Endometrial microvascular endothelial cells (primary cell): ENCODE measurements around the gene GLO1. TPM values are rescaled to one million over a fixed set of nuclear protein-coding genes. Genes with fewer than 3 reads are reported as not detected.
"Not testable (repeated sequence)": the region's sequence is repeated elsewhere in the genome, so short reads cannot be mapped to it uniquely, and the experiment has no call there.

Experiments
- in situ Hi-C: cut with HindIII; loops from 2 replicates; pipeline ENCODE4 v1.10.0; 2017; ENCODE audit warnings: low sequenced_read_pairs, low pct_unique_long_range_greater_than_20kb; ENCODE audit errors: inconsistent ontology term
- total RNA-seq: library from RNA; depleted of rRNA; stranded (reverse); fragments of >200 nt; gene quantifications from one replicate; pipeline ENCODE4 v1.2.3, GENCODE V29; 2015; ENCODE audit errors: inconsistent ontology term

Gene GLO1
- total RNA-seq, 1 donor from 2014 or later = 201 TPM

- in situ Hi-C loops = no loop called here
Observed at GRCh38 chr6:38714239-38715015, 11.5 kb upstream of the GLO1 start.

- in situ Hi-C loops = no loop called here
Observed at GRCh38 chr6:38713812-38714211, 10.9 kb upstream of the GLO1 start.

- in situ Hi-C loops = no loop called here
Observed at GRCh38 chr6:38708496-38708895, 5.6 kb upstream of the GLO1 start.

GRCh38 chr6:38705924-38706323 lies 3.0 kb upstream of the GLO1 start:
- in situ Hi-C loops = no loop called here

- in situ Hi-C loops = no loop called here
Observed at GRCh38 chr6:38703949-38704590, 1.1 kb upstream of the GLO1 start.

GRCh38 chr6:38701551-38701950 lies 1.4 kb downstream of the GLO1 start:
- in situ Hi-C loops = no loop called here

- in situ Hi-C loops = not testable (repeated sequence)
Observed at GRCh38 chr6:38699702-38700101, 3.2 kb downstream of the GLO1 start.

GRCh38 chr6:38697846-38698245 lies 5.1 kb downstream of the GLO1 start:
- in situ Hi-C loops = no loop called here

GRCh38 chr6:38696345-38696744 lies 6.6 kb downstream of the GLO1 start:
- in situ Hi-C loops = no loop called here

GRCh38 chr6:38695933-38696332 lies 7.0 kb downstream of the GLO1 start:
- in situ Hi-C loops = no loop called here

GRCh38 chr6:38695227-38695900 lies 7.6 kb downstream of the GLO1 start:
- in situ Hi-C loops = no loop called here

GRCh38 chr6:38688579-38689087 lies 14.3 kb downstream of the GLO1 start:
- in situ Hi-C loops = no loop called here

- in situ Hi-C loops = no loop called here
Observed at GRCh38 chr6:38687549-38687948, 15.4 kb downstream of the GLO1 start.

GRCh38 chr6:38687043-38687353 lies 15.9 kb downstream of the GLO1 start:
- in situ Hi-C loops = no loop called here

- in situ Hi-C loops = no loop called here
Observed at GRCh38 chr6:38686270-38687042, 16.5 kb downstream of the GLO1 start.

- in situ Hi-C loops = no loop called here
Observed at GRCh38 chr6:38684904-38685303, 18.0 kb downstream of the GLO1 start.

GRCh38 chr6:38684237-38684636 lies 18.7 kb downstream of the GLO1 start:
- in situ Hi-C loops = no loop called here

GRCh38 chr6:38681850-38682249 lies 21.1 kb downstream of the GLO1 start:
- in situ Hi-C loops = no loop called here

- in situ Hi-C loops = no loop called here
Observed at GRCh38 chr6:38679668-38680067, 23.3 kb downstream of the GLO1 start.
